SK-N-SH (cell line): ENCODE data around the gene CDH13. TPM values are rescaled to one million over a fixed set of nuclear protein-coding genes. Genes with fewer than 3 reads are reported as not detected.

Experiments
- CTCF ChIA-PET: fragments of 300-600, 350-600 bp; formaldehyde crosslinking; extraction: SDS; loops from one replicate; lab custom pipeline; 2021; lab: Yijun Ruan, JAX
- POLR2A ChIA-PET: fragments of 350-600 bp; sonication (Branson Sonifier 250); formaldehyde crosslinking; extraction: SDS; loops from one replicate; lab custom pipeline; 2020; ENCODE audit warnings: antibody characterized with exemption, inconsistent platforms; lab: Yijun Ruan, JAX
- DNase-seq: peaks from one replicate; pipeline ENCODE4 v3.0.0; 2012
- H2AFZ ChIP-seq: fragments of 200-600 bp; sonication (generic); 2 replicates; pipeline ENCODE4 v1.8.1; 2016; ENCODE audit warnings: antibody characterized with exemption, mild to moderate bottlenecking, low read depth
- H3F3A ChIP-seq: fragments of 200-600 bp; sonication (generic); replicated peaks from 2 replicates; pipeline ENCODE3; 2016; ENCODE audit warnings: antibody characterized with exemption, mild to moderate bottlenecking; ENCODE audit not compliant: insufficient read depth
- H3K27ac ChIP-seq, 2 experiments: fragments of 200-500 bp in 1 of 2; fragments of 200-600 bp in 1 of 2; sonication (Bioruptor generic) in 1 of 2; sonication (generic), shearing (Covaris generic) in 1 of 2; 2 replicates each; pipeline versions ENCODE4 v1.5.1 to v1.6.1; 2014 to 2016; ENCODE audit warnings: low read depth in 2 of 2, inconsistent platforms in 1 of 2, low read length in 1 of 2, mild to moderate bottlenecking in 1 of 2, mixed read lengths in 1 of 2
- H3K27me3 ChIP-seq: fragments of 200-600 bp; sonication (generic), shearing (Covaris generic); 2 replicates; pipeline ENCODE4 v1.6.1; 2016; ENCODE audit warnings: mixed run types; ENCODE audit not compliant: insufficient read depth
- H3K36me3 ChIP-seq, 2 experiments: fragments of 200-500 bp in 1 of 2; fragments of 200-600 bp in 1 of 2; sonication (Bioruptor generic) in 1 of 2; sonication (generic) in 1 of 2; replicated peaks in 1 of 2; 2 replicates each; pipeline versions ENCODE3 to v1.5.1; 2014 to 2016; ENCODE audit warnings: low read length in 1 of 2, mild to moderate bottlenecking in 1 of 2; ENCODE audit not compliant: insufficient read depth in 2 of 2, control insufficient read depth in 1 of 2
- H3K4me1 ChIP-seq, 2 experiments: fragments of 200-500 bp in 1 of 2; fragments of 200-600 bp in 1 of 2; sonication (Bioruptor generic) in 1 of 2; sonication (generic), shearing (Covaris generic) in 1 of 2; 2 replicates each; pipeline versions ENCODE4 v1.5.1 to v1.6.1; 2014 to 2016; ENCODE audit warnings: low read depth in 1 of 2, low read length in 1 of 2, mixed run types in 1 of 2; ENCODE audit not compliant: insufficient read depth in 2 of 2, control insufficient read depth in 1 of 2
- H3K4me2 ChIP-seq: fragments of 200-600 bp; sonication (generic), shearing (Covaris generic); 2 replicates; pipeline ENCODE4 v1.6.1; 2017; ENCODE audit warnings: mixed run types
- H3K4me3 ChIP-seq, 2 experiments: fragments of 200-500 bp in 1 of 2; fragments of 200-600 bp in 1 of 2; sonication (Bioruptor generic) in 1 of 2; sonication (generic), shearing (Covaris generic) in 1 of 2; 2 replicates each; pipeline versions ENCODE4 v1.5.1 to v1.8.1; 2014 to 2016; ENCODE audit warnings: low read depth in 2 of 2, inconsistent platforms in 1 of 2, low read length in 1 of 2, mild to moderate bottlenecking in 1 of 2, mixed read lengths in 1 of 2, moderate library complexity in 1 of 2
- H3K79me2 ChIP-seq: fragments of 200-600 bp; sonication (generic); 2 replicates; pipeline ENCODE4 v1.8.1; 2017; ENCODE audit warnings: mild to moderate bottlenecking; ENCODE audit not compliant: insufficient read depth
- H3K9ac ChIP-seq: fragments of 200-600 bp; sonication (generic); 2 replicates; pipeline ENCODE4 v1.6.1; 2017; ENCODE audit warnings: mixed run types
- H3K9me2 ChIP-seq: fragments of 200-600 bp; sonication (generic); 2 replicates; pipeline ENCODE4 v1.6.1; 2017; ENCODE audit warnings: mixed run types
- H3K9me3 ChIP-seq: fragments of 200-600 bp; sonication (generic); 2 replicates; pipeline ENCODE4 v1.6.1; 2017; ENCODE audit warnings: mixed run types, mild to moderate bottlenecking, moderate library complexity
- H4K20me1 ChIP-seq: fragments of 200-600 bp; sonication (generic); 2 replicates; pipeline ENCODE4 v1.6.1; 2017; ENCODE audit warnings: mild to moderate bottlenecking, mixed run types; ENCODE audit not compliant: insufficient read depth
- ELF1 ChIP-seq: IDR thresholded peaks from 2 replicates; pipeline ENCODE4 v1.4.0; 2012
- FOXJ3 ChIP-seq: sonication (generic); formaldehyde crosslinking; IDR thresholded peaks from 2 replicates; pipeline ENCODE4 v1.5.1; 2020; ENCODE audit warnings: mild to moderate bottlenecking, missing genetic modification reagents
- GABPA ChIP-seq: IDR thresholded peaks from 2 replicates; pipeline ENCODE4 v1.4.0; 2012; ENCODE audit warnings: low read depth, mild to moderate bottlenecking
- GATA2 ChIP-seq: sonication (generic); formaldehyde crosslinking; IDR thresholded peaks from 2 replicates; pipeline ENCODE4 v1.5.0; 2020; ENCODE audit warnings: mild to moderate bottlenecking, missing genetic modification reagents
- NRF1 ChIP-seq: IDR thresholded peaks from 2 replicates; pipeline ENCODE4 v1.6.1; 2012; ENCODE audit warnings: low read depth, mild to moderate bottlenecking, low read length
- PBX3 ChIP-seq: IDR thresholded peaks from 2 replicates; pipeline ENCODE4; 2012
- POLR2AphosphoS5 ChIP-seq: IDR thresholded peaks from 2 replicates; pipeline ENCODE4 v1.6.1; 2012; ENCODE audit warnings: low read depth, low read length
- REST ChIP-seq: IDR thresholded peaks from 2 replicates; pipeline ENCODE4 v1.6.1; 2012; ENCODE audit warnings: mild to moderate bottlenecking, low read depth, low read length, moderate library complexity
- RFX5 ChIP-seq: IDR thresholded peaks from 2 replicates; pipeline ENCODE4 v1.6.1; 2012; ENCODE audit warnings: mild to moderate bottlenecking, improper control_type of control experiment, low read length
- RXRA ChIP-seq: IDR thresholded peaks from 2 replicates; pipeline ENCODE4 v1.4.0; 2012; ENCODE audit warnings: low read depth, mild to moderate bottlenecking, borderline replicate concordance
- SIN3A ChIP-seq: IDR thresholded peaks from 2 replicates; pipeline ENCODE4 v1.6.1; 2012; ENCODE audit warnings: low read depth, mild to moderate bottlenecking, low read length, moderate library complexity, borderline replicate concordance
- TAF1 ChIP-seq: IDR thresholded peaks from 2 replicates; pipeline ENCODE4 v1.6.1; 2012; ENCODE audit warnings: low read depth, mild to moderate bottlenecking, low read length, moderate library complexity, borderline replicate concordance
- TCF12 ChIP-seq: IDR thresholded peaks from 2 replicates; pipeline ENCODE4 v1.4.0; 2012
- TEAD4 ChIP-seq: IDR thresholded peaks from 2 replicates; pipeline ENCODE4 v1.4.0; 2012; ENCODE audit warnings: mild to moderate bottlenecking, borderline replicate concordance; ENCODE audit not compliant: insufficient read depth
- ZBTB33 ChIP-seq: IDR thresholded peaks from 2 replicates; pipeline ENCODE4 v1.4.0; 2012; ENCODE audit warnings: low read depth, borderline replicate concordance
- WGBS: methylation state at CpG from one replicate; pipeline ENCODE4 v1.1.6; 2017; ENCODE audit warnings: low lambda C conversion rate; 5-methylcytosine and 5-hydroxymethylcytosine counted together
- polyA plus RNA-seq, 3 experiments: library from polyadenylated mRNA; depleted of rRNA; stranded (reverse); fragments of >200 nt; gene quantifications; 2 replicates each; pipeline ENCODE4 v1.2.3, GENCODE V29; 2012
- TF ChIP-seq, protein P1 (sequence below): fragments of 150-350 bp; IDR thresholded peaks from 2 replicates; pipeline ENCODE4 v1.6.1; 2016; ENCODE audit warnings: mild to moderate bottlenecking, low read depth, low read length
- TF ChIP-seq, protein P2 (sequence below): IDR thresholded peaks from 2 replicates; pipeline ENCODE4 v1.4.0; 2012; ENCODE audit warnings: low read depth
- TF ChIP-seq, protein P3 (sequence below): IDR thresholded peaks from 2 replicates; pipeline ENCODE4 v1.4.0; 2012; ENCODE audit warnings: low read depth, borderline replicate concordance

The CDH13 gene
- polyA plus RNA-seq, 1 of the 3 experiments (the other 2 are of a cell fraction), result 93.0 TPM

GRCh38 chr16:83201748-83202147 is 575.0 kb downstream of the CDH13 start (continued):
- TF ChIP-seq REST (no peak), POLR2AphosphoS5 (no peak), PBX3 (no peak), GATA2 (CRISPR knock-in tag) (no peak)

- WGBS, result 31% methylated on average over 6 of the region's 6 CpGs
- H3K9me2 ChIP-seq, result no peaks in the 10 kb centered on the region
- POLR2A ChIA-PET, result no interaction called here
- H3K36me3 ChIP-seq, result no peaks in the 10 kb centered on the region
- H3K9ac ChIP-seq, result no peak overlapping the region
- H3K4me2 ChIP-seq, result no peak overlapping the region
- no peaks in the 10 kb centered on the region for H4K20me1 ChIP-seq
- H3K27ac ChIP-seq, result no peak overlapping the region
- CTCF ChIA-PET, result no interaction called here
- no peak overlapping the region for H3K4me3 ChIP-seq
- H3F3A ChIP-seq, result no peaks in the 10 kb centered on the region
- H3K9me3 ChIP-seq, result no peaks in the 10 kb centered on the region
- TF ChIP-seq NRF1, result no peak
- TF ChIP-seq, protein P1, sequence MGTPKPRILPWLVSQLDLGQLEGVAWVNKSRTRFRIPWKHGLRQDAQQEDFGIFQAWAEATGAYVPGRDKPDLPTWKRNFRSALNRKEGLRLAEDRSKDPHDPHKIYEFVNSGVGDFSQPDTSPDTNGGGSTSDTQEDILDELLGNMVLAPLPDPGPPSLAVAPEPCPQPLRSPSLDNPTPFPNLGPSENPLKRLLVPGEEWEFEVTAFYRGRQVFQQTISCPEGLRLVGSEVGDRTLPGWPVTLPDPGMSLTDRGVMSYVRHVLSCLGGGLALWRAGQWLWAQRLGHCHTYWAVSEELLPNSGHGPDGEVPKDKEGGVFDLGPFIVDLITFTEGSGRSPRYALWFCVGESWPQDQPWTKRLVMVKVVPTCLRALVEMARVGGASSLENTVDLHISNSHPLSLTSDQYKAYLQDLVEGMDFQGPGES, result no peak
- TF ChIP-seq ELF1, result no peak
- TF ChIP-seq, protein P2, sequence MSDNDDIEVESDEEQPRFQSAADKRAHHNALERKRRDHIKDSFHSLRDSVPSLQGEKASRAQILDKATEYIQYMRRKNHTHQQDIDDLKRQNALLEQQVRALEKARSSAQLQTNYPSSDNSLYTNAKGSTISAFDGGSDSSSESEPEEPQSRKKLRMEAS, result no peak
- TF ChIP-seq GABPA, result no peak
- TF ChIP-seq RXRA, result no peak
- TF ChIP-seq TCF12, result no peak
- H2AFZ ChIP-seq, result no peak overlapping the region
- H3K79me2 ChIP-seq, result no peaks in the 10 kb centered on the region
- DNase-seq, result no peak
- no peaks in the 10 kb centered on the region for H3K27me3 ChIP-seq
- no peaks in the 10 kb centered on the region for H3K4me1 ChIP-seq
Observed at GRCh38 chr16:83205896-83206295, 579.1 kb downstream of the CDH13 start.

- 26% methylated on average over 5 of the region's 5 CpGs for WGBS
- POLR2A ChIA-PET, result no interaction called here
- H3K9me3 ChIP-seq, result no peaks in the 10 kb centered on the region
- TF ChIP-seq NRF1, result no peak
- TF ChIP-seq ZBTB33, result no peak
- TF ChIP-seq TEAD4, result no peak
- TF ChIP-seq, protein P3, sequence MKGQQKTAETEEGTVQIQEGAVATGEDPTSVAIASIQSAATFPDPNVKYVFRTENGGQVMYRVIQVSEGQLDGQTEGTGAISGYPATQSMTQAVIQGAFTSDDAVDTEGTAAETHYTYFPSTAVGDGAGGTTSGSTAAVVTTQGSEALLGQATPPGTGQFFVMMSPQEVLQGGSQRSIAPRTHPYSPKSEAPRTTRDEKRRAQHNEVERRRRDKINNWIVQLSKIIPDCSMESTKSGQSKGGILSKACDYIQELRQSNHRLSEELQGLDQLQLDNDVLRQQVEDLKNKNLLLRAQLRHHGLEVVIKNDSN, result no peak
- TF ChIP-seq GABPA, result no peak
- TF ChIP-seq POLR2AphosphoS5, result no peak
- no peak for TF ChIP-seq TAF1
- TF ChIP-seq RFX5, result no peak
- TF ChIP-seq SIN3A, result no peak
- no peak for TF ChIP-seq FOXJ3
- TF ChIP-seq RXRA, result no peak
Observed at GRCh38 chr16:83206426-83206825, 579.7 kb downstream of the CDH13 start.

More at GRCh38 chr16:83206426-83206825, 579.7 kb downstream of the CDH13 start:
- Histone ChIP-seq H3K27ac (no peak overlapping the region), H4K20me1 (no peaks in the 10 kb centered on the region), H3K4me2 (no peak overlapping the region), H3K4me3 (no peak overlapping the region), H3K27me3 (no peaks in the 10 kb centered on the region), H3K36me3 (no peaks in the 10 kb centered on the region), H3F3A (no peaks in the 10 kb centered on the region), H3K9me2 (no peaks in the 10 kb centered on the region), H3K9ac (no peak overlapping the region), H2AFZ (no peak overlapping the region), H3K79me2 (no peaks in the 10 kb centered on the region), H3K4me1 (no peaks in the 10 kb centered on the region)
- DNase-seq, result no peak
- CTCF ChIA-PET, result no interaction called here
